GM18498 (cell line): ENCODE measurements around the gene OCIAD1.
A peak's percentile ranks its signal among the peaks of the same experiment; 100 is the strongest.
"Not testable (repeated sequence)": the region's sequence is repeated elsewhere in the genome, so short reads cannot be mapped to it uniquely, and the experiment has no call there.

Experiments used
- ATAC-seq: cut with Tn5 transposase; IDR thresholded peaks from one replicate; pipeline ENCODE4 v1.9.1; 2021; ENCODE audit warnings: mild to moderate bottlenecking, moderate library complexity; ENCODE audit not compliant: unreplicated experiment

The OCIAD1 gene

DNA sequence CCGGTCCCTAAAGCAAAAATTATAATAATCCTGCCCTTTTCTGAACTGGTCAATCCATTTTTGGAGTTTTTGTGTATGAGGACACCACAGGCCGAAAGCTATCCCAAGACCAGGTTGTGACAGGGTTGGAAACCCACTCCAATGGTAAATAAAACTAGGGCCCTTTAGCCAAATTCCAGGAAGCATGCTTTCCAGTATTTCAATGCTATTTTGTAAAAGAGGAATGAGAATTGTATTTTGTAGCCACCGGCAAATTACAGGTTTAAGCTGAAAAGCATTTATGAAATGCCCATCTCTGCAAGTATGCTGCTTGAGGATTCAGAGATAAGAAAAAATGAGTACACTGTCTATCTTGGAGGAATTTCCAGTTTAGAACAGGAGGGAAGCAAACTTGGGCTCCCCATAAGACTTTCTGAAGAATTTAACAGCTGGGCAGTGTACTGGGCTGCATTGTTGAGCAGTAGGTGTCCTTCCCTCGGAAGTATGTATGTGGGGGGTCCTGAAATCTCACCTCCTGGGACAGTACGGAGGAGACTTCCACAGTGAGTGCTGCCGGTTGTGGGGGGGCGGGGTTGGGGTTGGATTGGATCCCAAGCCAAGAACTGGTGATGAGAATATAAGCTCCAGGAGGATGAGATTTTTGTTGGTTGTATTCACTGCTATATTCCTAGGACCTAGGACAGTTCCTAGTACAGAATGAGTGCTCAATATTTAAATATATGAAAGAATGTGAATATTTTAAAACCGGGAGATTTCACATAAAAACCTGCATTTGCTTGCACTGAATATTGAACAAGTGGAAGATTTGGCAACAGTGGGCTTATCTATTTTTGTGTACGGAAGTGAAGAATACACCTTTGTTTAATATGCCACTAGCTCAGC lies 48.9 kb downstream of the OCIAD1 start:
- ATAC-seq: no peak

DNA sequence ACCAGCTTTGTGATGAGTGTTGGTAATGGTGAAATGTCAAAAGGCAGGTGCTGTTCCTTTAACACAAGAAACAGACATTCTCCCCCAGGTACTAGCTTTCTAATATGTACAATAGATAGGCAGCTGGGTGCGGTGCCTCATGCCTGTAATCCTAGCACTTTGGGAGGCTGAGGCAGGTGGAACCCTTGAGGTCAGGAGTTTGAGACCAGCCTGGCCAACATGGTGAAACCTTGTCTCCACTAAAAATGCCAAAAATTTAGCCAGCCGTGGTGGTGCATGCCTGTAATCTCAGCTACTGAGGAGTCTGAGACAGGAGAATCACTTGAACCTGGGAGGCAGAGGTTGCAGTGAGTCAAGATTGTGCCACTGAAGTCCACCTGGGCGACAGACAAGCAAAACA lies 50.8 kb downstream of the OCIAD1 start:
- not testable (repeated sequence) for ATAC-seq

GRCh38 chr4:48889750-48890149 lies 58.9 kb downstream of the OCIAD1 start:
- not testable (repeated sequence) for ATAC-seq

DNA sequence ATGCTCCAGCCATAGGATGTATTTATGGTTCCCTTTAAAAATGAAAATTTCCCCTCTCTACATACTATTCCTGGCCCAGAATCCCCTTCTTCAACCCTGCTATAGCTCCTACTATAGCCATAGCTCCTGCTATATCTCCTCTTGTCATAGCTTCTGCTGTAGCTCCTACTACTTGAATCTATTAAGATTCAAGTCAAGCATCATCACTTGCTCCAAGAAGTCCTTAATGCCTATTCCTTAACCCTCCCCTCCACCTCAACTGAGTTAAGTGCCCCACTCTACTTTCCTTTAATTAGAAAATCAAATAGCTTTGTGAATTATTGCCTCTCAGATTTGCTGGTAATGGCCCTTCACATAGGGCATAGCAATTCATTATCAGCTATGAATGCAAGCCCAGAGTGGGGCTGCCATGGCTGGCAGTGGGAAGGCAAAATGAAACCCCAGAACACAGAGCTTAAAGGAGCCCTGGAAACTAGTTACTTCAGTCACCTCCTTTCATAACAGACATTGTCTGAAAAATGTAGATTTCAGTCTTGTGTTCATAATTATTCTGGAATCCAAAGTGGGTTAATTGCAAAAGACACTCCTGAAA lies 60.2 kb downstream of the OCIAD1 start:
- no peak for ATAC-seq

GRCh38 chr4:48896845-48897244 lies 66.0 kb downstream of the OCIAD1 start:
- ATAC-seq: no peak

GRCh38 chr4:48898733-48899431 lies 68.0 kb downstream of the OCIAD1 start:
- peak; percentile 83 for ATAC-seq

GRCh38 chr4:48899432-48899749 lies 68.5 kb downstream of the OCIAD1 start:
- no peak for ATAC-seq

DNA sequence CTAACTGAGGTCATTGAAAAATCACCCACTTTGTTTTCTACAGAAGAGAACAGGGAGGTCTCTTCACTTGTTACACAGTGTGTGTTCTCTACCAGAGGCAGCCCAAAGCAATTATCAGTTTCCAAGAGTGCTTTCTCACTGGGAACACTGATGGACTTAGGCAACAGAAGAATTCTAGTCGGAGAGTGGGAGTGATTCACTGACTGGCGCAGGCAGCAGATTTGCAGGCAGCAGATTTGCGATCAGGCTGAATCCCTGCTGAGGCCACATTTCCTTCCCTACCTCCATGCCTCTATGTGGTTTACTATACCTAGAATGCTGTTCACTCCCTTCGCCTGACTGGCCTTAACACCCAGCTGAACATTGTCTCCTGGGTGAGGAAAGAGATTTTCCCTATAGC lies 69.1 kb downstream of the OCIAD1 start:
- ATAC-seq: no peak

GRCh38 chr4:48901196-48901595 lies 70.3 kb downstream of the OCIAD1 start:
- no peak for ATAC-seq

DNA sequence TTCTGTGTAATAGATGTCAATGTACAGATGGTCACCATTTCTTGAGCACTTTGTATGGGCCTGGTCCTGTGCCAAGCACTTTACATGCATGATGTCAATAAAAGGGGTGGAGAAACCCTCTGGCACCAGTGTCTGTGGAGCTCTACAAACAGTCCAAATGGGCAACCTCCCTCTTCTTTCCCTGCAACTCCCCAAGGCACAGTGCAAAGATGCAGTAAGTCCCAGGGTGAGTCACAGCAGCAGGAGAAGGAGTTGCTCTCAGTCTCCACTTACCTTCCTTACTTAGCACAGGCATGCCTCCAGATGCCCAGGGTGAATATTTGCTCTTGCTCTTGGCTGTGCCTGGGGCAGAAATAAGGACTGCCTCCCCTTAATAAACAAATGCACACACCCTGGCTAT lies 71.4 kb downstream of the OCIAD1 start:
- no peak for ATAC-seq

DNA sequence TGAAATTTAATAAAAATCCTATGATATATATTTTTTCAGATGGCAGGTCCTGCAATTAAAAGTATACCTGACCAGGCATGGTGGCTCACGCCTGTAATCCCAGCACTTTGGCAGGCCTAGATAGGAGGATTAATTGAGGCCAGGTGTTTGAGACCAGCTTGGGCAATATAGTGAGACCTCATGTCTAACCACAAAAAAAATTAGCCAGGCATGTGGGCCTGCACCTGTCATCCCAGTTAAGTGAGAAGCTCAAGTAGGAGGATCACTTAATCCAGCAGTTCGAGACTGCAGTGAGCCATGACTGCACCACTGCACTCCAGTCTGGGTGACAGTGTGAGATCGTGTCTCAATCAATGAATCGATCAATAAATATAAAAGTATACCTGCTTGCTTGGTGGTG lies 73.2 kb downstream of the OCIAD1 start:
- ATAC-seq: no peak

DNA sequence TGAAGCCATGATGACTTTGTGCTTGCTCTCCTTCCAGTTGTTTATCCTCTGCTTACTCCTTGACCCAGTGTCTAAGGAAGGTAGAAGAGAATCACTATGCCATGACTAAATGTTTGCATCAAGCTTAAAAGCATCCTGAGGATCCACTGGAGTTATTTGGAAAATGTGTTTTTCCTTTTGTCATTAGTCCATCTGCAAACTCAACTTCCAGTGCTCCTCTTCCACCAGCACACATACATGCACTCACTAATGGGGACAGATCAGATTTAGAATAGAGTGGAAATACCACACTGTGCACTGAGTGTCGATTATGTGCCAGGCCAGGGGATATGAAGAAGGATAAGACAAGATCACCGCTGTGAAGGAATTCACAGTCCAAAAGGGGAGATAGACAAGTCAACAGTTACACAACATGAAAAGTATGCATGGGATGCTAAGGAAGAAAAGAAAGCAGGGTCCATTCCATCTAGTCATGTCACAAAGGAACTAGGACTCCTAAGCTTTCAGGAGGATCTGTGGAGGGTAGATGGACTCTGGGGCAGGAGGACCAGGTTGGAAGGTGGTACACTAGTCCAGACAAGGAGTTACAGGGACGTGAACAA lies 73.8 kb downstream of the OCIAD1 start:
- no peak for ATAC-seq

DNA sequence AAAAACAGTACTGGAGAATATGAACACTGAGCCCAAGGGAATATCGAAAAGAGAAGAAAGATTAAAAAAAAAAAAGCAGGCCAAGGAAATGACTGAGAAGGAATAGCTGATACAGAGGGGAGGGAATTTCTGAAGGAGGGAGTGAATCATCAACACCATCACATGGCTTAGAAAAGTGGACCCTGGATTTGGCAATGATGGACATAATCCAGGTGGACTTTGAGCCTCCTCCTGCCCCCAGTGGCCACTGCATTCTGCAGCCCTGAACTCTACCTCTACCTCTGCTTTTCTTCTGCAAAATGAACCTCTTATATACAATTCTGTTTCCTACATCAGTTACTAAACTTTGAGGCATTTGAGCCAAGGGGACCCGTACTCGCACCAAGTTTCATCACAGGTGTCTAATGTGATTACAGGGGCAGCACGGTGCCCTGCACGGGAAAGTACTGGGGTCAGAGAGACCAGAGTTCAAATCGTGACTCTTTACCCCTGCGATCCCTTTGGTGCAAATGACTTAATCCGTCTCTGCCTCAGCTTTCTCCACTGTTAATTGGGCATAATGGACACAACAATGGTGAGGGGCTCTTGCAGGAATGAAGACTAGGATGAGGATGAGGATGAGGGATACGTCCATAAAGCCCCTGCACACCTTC lies 74.6 kb downstream of the OCIAD1 start:
- no peak for ATAC-seq

DNA sequence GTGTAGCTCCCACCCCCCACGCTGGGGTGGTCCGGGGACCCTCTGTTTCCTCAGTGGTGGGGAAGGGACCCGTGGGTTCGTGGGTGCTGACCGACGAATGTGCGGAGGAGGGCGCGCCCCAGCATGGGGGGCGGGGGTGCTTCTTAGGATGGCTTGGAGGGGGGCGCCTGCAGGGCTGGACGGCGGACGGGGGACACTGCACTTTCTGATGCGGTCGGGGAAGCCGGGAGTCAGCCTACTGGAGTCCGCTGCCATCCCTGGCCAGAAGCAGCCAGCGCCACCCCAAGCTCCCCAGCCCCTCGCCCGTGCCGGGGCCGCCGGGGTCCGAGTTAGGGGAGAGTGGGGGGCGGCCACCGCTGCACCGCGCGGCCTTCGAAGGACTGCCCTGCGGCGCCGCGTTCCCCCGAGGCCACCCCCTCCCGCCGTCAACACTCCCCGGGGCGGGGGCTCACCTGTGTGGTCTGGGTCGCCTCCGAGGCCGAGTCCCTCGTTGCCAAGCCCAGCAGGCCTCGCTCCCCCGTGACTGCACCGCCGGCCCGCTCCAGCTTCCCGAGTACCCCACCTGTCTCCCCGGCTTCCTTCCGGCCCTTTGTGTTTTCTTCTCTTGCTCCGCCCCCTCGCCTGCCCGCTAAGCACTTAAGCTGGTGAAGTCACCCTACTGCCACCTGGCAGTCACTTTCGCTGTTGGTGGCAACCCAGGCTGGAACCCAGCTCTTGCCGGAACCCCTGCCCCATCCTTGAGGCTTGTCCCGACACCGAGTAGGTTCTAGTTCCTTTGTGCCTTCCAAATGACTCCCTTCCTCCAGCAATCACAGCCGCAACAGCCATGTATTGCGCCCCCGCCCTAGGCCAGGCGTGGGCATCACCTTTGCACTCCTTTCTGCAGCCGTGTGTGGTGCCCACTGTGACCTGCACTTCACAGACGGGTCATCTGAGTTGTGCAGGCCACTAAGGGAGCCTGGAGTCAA lies 75.6 kb downstream of the OCIAD1 start, which contains the start of gene OCIAD2:
TSS of gene OCIAD2 (minus strand) at position 569 of the 968 bp plus-strand sequence. CDS start 2,225 bp downstream, outside the sequence.
- ATAC-seq: peak; percentile 98

DNA sequence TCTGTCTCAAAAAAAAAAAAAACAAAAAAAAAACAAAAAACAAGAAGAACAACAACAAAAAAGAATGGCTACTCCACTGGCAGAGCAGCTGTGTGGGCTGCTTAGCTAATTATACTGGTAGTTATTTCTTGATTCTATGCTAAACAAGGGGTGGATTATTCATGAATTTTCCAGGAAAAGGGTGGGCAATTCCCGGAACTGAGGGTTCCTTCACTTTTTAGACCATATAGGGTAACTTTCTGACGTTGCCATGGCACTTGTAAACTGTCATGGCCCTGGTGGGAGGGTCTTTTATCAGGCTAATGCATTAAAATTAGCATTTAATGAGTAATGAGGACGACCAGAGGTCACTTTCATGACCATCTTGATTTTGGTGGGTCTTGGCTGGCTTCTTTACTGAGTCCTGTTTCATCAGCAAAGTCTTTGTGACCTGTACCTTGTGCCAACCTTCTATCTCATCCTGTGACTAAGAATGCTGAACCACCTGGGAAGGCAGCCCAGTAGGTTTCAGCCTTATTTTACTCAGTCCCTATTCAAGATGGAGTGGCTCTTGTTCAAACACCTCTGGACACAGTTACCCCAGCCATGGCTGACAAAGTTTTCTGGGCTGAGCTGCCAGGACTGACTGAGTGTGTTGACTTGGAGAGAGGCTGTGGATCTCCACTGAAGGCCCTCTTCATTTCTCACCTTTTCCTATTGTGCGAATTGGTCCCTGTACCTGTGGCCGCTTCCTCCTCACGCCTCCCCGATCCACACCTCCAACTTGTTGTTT lies 77.0 kb downstream of the OCIAD1 start:
- ATAC-seq: no peak

DNA sequence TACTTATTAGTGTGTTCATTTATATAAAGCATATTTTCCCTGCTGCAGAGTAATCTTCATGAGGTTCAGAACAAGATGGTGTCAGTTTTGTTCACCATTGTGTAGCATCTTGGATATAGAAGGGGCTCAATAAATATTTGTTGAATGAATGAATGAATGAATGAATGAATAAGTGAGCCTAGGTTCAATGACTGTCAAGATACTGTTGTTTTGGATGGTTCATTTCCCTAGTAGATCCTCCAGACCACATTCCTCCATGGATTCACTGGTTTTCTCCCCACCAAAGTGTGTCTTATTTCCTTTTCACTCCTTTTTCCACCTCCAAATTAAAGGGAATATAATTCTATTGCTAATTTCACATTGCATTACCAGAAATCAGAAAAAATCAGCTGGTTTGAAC lies 77.8 kb downstream of the OCIAD1 start:
- no peak for ATAC-seq

DNA sequence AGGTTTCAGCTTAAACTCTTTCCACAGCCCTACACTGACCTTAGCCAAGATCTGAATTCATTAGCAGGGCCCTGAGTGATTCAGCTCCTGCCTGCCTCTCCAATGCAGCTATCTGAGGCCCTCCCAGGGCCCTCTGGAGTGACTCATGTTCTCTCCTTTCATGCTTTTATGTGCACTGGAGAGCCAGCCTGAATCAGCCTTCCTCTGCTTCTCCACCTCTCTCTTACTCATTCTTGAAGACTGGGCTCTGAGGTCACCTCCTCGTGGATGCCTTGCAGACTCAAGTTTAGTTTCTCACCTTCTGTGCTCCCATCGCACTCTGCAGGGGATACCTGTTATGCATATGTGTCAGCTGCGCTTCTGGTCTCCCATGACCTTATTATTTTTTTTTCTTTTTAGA lies 78.8 kb downstream of the OCIAD1 start:
- no peak for ATAC-seq

DNA sequence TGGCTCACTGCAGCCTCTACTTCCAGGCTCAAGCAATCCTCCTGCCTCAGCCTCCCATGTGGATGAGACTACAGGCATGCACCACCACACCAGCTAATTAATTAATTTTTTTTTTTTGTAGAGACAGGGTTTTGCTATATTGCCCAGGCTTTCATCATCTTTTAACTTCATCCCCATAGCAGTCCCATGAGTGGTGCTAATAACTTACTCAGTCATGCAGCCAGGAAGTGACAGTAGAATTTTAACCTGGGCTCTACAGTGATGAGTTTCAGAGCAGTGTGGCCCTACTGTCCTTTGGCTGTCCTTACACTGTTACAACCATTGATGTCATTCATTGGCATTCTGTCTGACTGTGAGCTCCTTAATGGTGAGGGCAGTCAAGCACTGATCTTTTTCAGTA lies 79.6 kb downstream of the OCIAD1 start:
- ATAC-seq: no peak
